H1 (cell line): ENCODE results near the gene SPTAN1. TPM values are rescaled to one million over a fixed set of nuclear protein-coding genes. Genes with fewer than 3 reads are reported as not detected.

Experiments used
- CTCF ChIA-PET: fragments of 300-600 bp; sonication (Branson Sonifier 250); formaldehyde crosslinking; loops from one replicate; lab custom pipeline; 2021; ENCODE audit not compliant: partially characterized antibody; lab: Charles Lee
- POLR2A ChIA-PET: fragments of 300-600 bp; sonication (Branson Sonifier 250); formaldehyde crosslinking; loops from one replicate; lab custom pipeline; 2021; ENCODE audit warnings: inconsistent platforms; ENCODE audit not compliant: partially characterized antibody; lab: Charles Lee
- DNase-seq, 2 experiments: peaks; one replicate each; pipeline versions ENCODE4 v3.0.0 to v3.0.0-alpha.2; 2010 to 2022; ENCODE audit warnings: low spot score in 2 of 2, low read depth in 1 of 2, mixed read lengths in 1 of 2
- FAIRE-seq: peaks from 2 replicates; lab custom pipeline; 2011; peaks lifted over from hg19 to GRCh38; lab: Jason Lieb, UNC
- H2AFZ ChIP-seq: 2 replicates; pipeline ENCODE4 v1.8.1; 2012; ENCODE audit warnings: low read length, inconsistent platforms
- H2AK5ac ChIP-seq: 2 replicates; pipeline ENCODE4 v1.6.1; 2013; ENCODE audit warnings: low read depth, low read length
- H2BK120ac ChIP-seq: replicated peaks from 2 replicates; pipeline ENCODE3; 2013; ENCODE audit warnings: low read depth, low read length, inconsistent platforms
- H2BK12ac ChIP-seq: 2 replicates; pipeline ENCODE4 v1.6.1; 2013; ENCODE audit warnings: low read depth, low read length
- H2BK15ac ChIP-seq: 2 replicates; pipeline ENCODE4 v1.6.1; 2013; ENCODE audit warnings: low read length
- H2BK20ac ChIP-seq: 2 replicates; pipeline ENCODE4 v1.6.1; 2013; ENCODE audit warnings: low read length
- H2BK5ac ChIP-seq: 2 replicates; pipeline ENCODE4 v1.6.1; 2013; ENCODE audit warnings: low read depth, low read length
- H3K14ac ChIP-seq: 2 replicates; pipeline ENCODE4 v1.6.1; 2013; ENCODE audit warnings: inconsistent platforms; ENCODE audit not compliant: insufficient read length
- H3K18ac ChIP-seq: 2 replicates; pipeline ENCODE4 v1.6.1; 2013; ENCODE audit warnings: low read length; ENCODE audit errors: extremely low read depth
- H3K23ac ChIP-seq: 2 replicates; pipeline ENCODE4 v1.6.1; 2013; ENCODE audit warnings: inconsistent platforms; ENCODE audit not compliant: insufficient read length
- H3K23me2 ChIP-seq: 2 replicates; pipeline ENCODE4 v1.6.1; 2013; ENCODE audit warnings: low read depth, low read length
- H3K27ac ChIP-seq: 2 replicates; pipeline ENCODE4 v1.6.1; 2011; ENCODE audit warnings: low read depth, low read length, inconsistent platforms
- H3K27me3 ChIP-seq, 4 experiments: replicated peaks in 1 of 4; 1 replicate in 1 of 4; 2 replicates in 3 of 4; pipeline versions ENCODE4 v1.6.1 to v1.8.1; 2011 to 2013; ENCODE audit warnings: low read length in 3 of 4, mild to moderate bottlenecking in 3 of 4, inconsistent platforms in 2 of 4, mixed read lengths in 2 of 4, moderate library complexity in 1 of 4; ENCODE audit not compliant: control insufficient read depth in 3 of 4, insufficient read depth in 3 of 4; ENCODE audit errors: extremely low read depth in 1 of 4
- H3K36me3 ChIP-seq, 4 experiments: 2 replicates each; pipeline versions ENCODE4 v1.6.1 to v1.8.1; 2011 to 2013; ENCODE audit warnings: mild to moderate bottlenecking in 4 of 4, low read length in 3 of 4, moderate library complexity in 2 of 4, control low read depth in 1 of 4, inconsistent platforms in 1 of 4; ENCODE audit not compliant: insufficient read depth in 4 of 4, control insufficient read depth in 2 of 4
- H3K4ac ChIP-seq: replicated peaks from 2 replicates; pipeline ENCODE3; 2013; ENCODE audit warnings: low read length, low read depth, mixed read lengths, inconsistent platforms; ENCODE audit not compliant: insufficient read length
- H3K4me1 ChIP-seq, 4 experiments: replicated peaks in 1 of 4; 1 replicate in 1 of 4; 2 replicates in 3 of 4; pipeline versions ENCODE4 v1.6.1 to v1.8.1; 2011 to 2013; ENCODE audit warnings: low read length in 3 of 4, inconsistent platforms in 2 of 4, mixed read lengths in 1 of 4; ENCODE audit not compliant: insufficient read depth in 4 of 4, control insufficient read depth in 3 of 4
- H3K4me2 ChIP-seq, 2 experiments: 2 replicates each; pipeline versions ENCODE4 v1.6.1 to v1.8.1; 2011 to 2013; ENCODE audit warnings: low read depth in 2 of 2, low read length in 2 of 2, control low read depth in 1 of 2, inconsistent platforms in 1 of 2, mild to moderate bottlenecking in 1 of 2; ENCODE audit not compliant: insufficient read depth in 1 of 2
- H3K4me3 ChIP-seq, 4 experiments: fragments of 200-600, 300-600 bp in 1 of 4; sonication (generic), shearing (Covaris generic), sonication (Bioruptor Twin) in 1 of 4; 2 replicates each; pipeline versions ENCODE4 v1.5.1 to v1.8.1; 2011 to 2016; ENCODE audit warnings: low read length in 4 of 4, low read depth in 3 of 4, control low read depth in 2 of 4, inconsistent platforms in 2 of 4, mild to moderate bottlenecking in 2 of 4, mixed read lengths in 1 of 4, moderate library complexity in 1 of 4; ENCODE audit not compliant: insufficient read depth in 2 of 4; ENCODE audit errors: extremely low read depth in 1 of 4
- H3K56ac ChIP-seq: replicated peaks from 2 replicates; pipeline ENCODE3; 2013; ENCODE audit warnings: low read depth, mild to moderate bottlenecking, mixed read lengths, low read length, inconsistent platforms; ENCODE audit not compliant: insufficient read length
- H3K79me1 ChIP-seq: 2 replicates; pipeline ENCODE4 v1.6.1; 2013; ENCODE audit warnings: low read depth, low read length, control low read depth
- H3K79me2 ChIP-seq, 2 experiments: 2 replicates each; pipeline versions ENCODE4 v1.6.1 to v1.8.1; 2012 to 2013; ENCODE audit warnings: low read length in 2 of 2, mild to moderate bottlenecking in 2 of 2, inconsistent platforms in 1 of 2; ENCODE audit not compliant: insufficient read depth in 2 of 2, control insufficient read depth in 1 of 2
- H3K9ac ChIP-seq, 4 experiments: replicated peaks in 1 of 4; 1 replicate in 1 of 4; 2 replicates in 3 of 4; pipeline versions ENCODE4 v1.6.1 to v1.8.1; 2011 to 2013; ENCODE audit warnings: low read depth in 3 of 4, low read length in 3 of 4, control low read depth in 2 of 4, mild to moderate bottlenecking in 2 of 4, moderate library complexity in 2 of 4, inconsistent platforms in 1 of 4; ENCODE audit errors: extremely low read depth in 1 of 4
- H3K9me3 ChIP-seq, 2 experiments: 2 replicates each; pipeline versions ENCODE4 v1.6.1 to v1.8.1; 2012 to 2013; ENCODE audit warnings: mild to moderate bottlenecking in 2 of 2, moderate library complexity in 2 of 2, control low read depth in 1 of 2, inconsistent platforms in 1 of 2, low read depth in 1 of 2, low read length in 1 of 2, mixed read lengths in 1 of 2; ENCODE audit not compliant: insufficient read depth in 2 of 2
- H4K20me1 ChIP-seq, 2 experiments: replicated peaks in 1 of 2; 2 replicates each; pipeline versions ENCODE3 to v1.8.1; 2011 to 2013; ENCODE audit warnings: inconsistent platforms in 2 of 2, low read length in 2 of 2, mild to moderate bottlenecking in 1 of 2; ENCODE audit not compliant: insufficient read depth in 2 of 2, control insufficient read depth in 1 of 2
- H4K5ac ChIP-seq: 2 replicates; pipeline ENCODE4 v1.6.1; 2013; ENCODE audit warnings: low read length, low read depth, mixed read lengths, inconsistent platforms; ENCODE audit not compliant: insufficient read length
- H4K8ac ChIP-seq: 2 replicates; pipeline ENCODE4 v1.8.0; 2013; ENCODE audit warnings: mild to moderate bottlenecking, moderate library complexity, low read length, inconsistent platforms; ENCODE audit not compliant: insufficient read depth; ENCODE audit errors: extremely low read depth
- H4K91ac ChIP-seq: replicated peaks from 2 replicates; pipeline ENCODE3; 2013; ENCODE audit warnings: low read length, mixed read lengths, inconsistent platforms; ENCODE audit not compliant: insufficient read length
- CBX8 ChIP-seq: fragments of 300-800, 300-1000 bp; sonication (generic); IDR thresholded peaks from 2 replicates; pipeline ENCODE4 v1.7.1; 2016; ENCODE audit warnings: low read depth, low read length, borderline replicate concordance
- CHD2 ChIP-seq: IDR thresholded peaks from 2 replicates; pipeline ENCODE4 v1.6.1; 2012; ENCODE audit warnings: low read length, improper control_type of control experiment
- EP300 ChIP-seq, 2 experiments: IDR thresholded peaks; 1 replicate in 1 of 2; 2 replicates in 1 of 2; pipeline ENCODE4 v1.6.1; 2011 to 2012; ENCODE audit warnings: low read depth in 2 of 2, low read length in 2 of 2, mild to moderate bottlenecking in 2 of 2, borderline replicate concordance in 1 of 2, inconsistent platforms in 1 of 2, moderate library complexity in 1 of 2
- GTF2F1 ChIP-seq: IDR thresholded peaks from 2 replicates; pipeline ENCODE4 v1.6.1; 2012; ENCODE audit warnings: low read depth, low read length, improper control_type of control experiment, borderline replicate concordance
- KDM1A ChIP-seq: fragments of 200-600, 300-600 bp; sonication (generic); IDR thresholded peaks from 2 replicates; pipeline ENCODE4 v1.7.1; 2016; ENCODE audit warnings: mild to moderate bottlenecking, low read length, borderline replicate concordance
- PHF8 ChIP-seq: fragments of 200-600 bp; sonication (generic); conservative IDR thresholded peaks from 2 replicates; pipeline ENCODE4 v1.7.1; 2012; ENCODE audit warnings: low read depth, mild to moderate bottlenecking, inconsistent platforms, low read length, moderate library complexity
- POLR2AphosphoS5 ChIP-seq: IDR thresholded peaks from 2 replicates; pipeline ENCODE4 v1.6.1; 2011; ENCODE audit warnings: low read depth, low read length
- RFX5 ChIP-seq: IDR thresholded peaks from 2 replicates; pipeline ENCODE4 v1.6.1; 2011; ENCODE audit warnings: low read depth, low read length, improper control_type of control experiment, borderline replicate concordance
- RNF2 ChIP-seq: fragments of 200-900, 300-1000 bp; sonication (generic); IDR thresholded peaks from 2 replicates; pipeline ENCODE4 v1.7.1; 2016; ENCODE audit warnings: borderline replicate concordance, low read depth, mild to moderate bottlenecking, antibody characterized with exemption, low read length; ENCODE audit not compliant: poor library complexity, severe bottlenecking; ENCODE audit errors: missing control alignments
- RXRA ChIP-seq: IDR thresholded peaks from 2 replicates; pipeline ENCODE4 v1.6.1; 2011; ENCODE audit warnings: low read depth, mild to moderate bottlenecking, low read length, moderate library complexity; ENCODE audit not compliant: insufficient read depth
- SP4 ChIP-seq: IDR thresholded peaks from 2 replicates; pipeline ENCODE4 v1.6.1; 2012; ENCODE audit warnings: low read length, inconsistent platforms
- SRF ChIP-seq: IDR thresholded peaks from 2 replicates; pipeline ENCODE4 v1.6.1; 2011; ENCODE audit warnings: mild to moderate bottlenecking, low read depth, low read length, moderate library complexity
- YY1 ChIP-seq: IDR thresholded peaks from 2 replicates; pipeline ENCODE4 v1.6.1; 2011; ENCODE audit warnings: low read depth, mild to moderate bottlenecking, low read length
- whole genome bisulfite sequencing, 2 experiments: shearing (Covaris generic) in 1 of 2; methylation state at CpG; one replicate each; pipeline versions ENCODE4 v1.1.6 to v1.1.7; 2013 to 2015; ENCODE audit warnings: low lambda C conversion rate in 2 of 2, mixed read lengths in 2 of 2, inconsistent platforms in 1 of 2, low coverage in 1 of 2, missing lambda C conversion rate in 1 of 2; ENCODE audit not compliant: insufficient replicate concordance in 2 of 2, insufficient coverage in 1 of 2, insufficient read length in 1 of 2; ENCODE audit errors: extremely low coverage in 1 of 2, missing lambda C conversion rate in 1 of 2; 5-methylcytosine and 5-hydroxymethylcytosine counted together
- polyA plus RNA-seq, 7 experiments: library from polyadenylated mRNA; depleted of rRNA in 3 of 7; stranded (reverse) in 5 of 7; unstranded in 2 of 7; fragments of >200 nt in 5 of 7; fragments of 200-250 nt in 2 of 7; gene quantifications; 1 replicate in 5 of 7; 2 replicates in 1 of 7; 4 replicates in 1 of 7; pipeline versions ENCODE4 v1.2.1 to v1.2.3, GENCODE V29; 2011 to 2013; ENCODE audit warnings: missing spikeins in 2 of 7, mixed read lengths in 2 of 7
- total RNA-seq: library from RNA; stranded (reverse); fragmentation: NEBNext Ultra II Directional; extraction: Animal tissue kit (Norgen Biotek cat#: 25700); gene quantifications from 2 replicates; pipeline ENCODE4 v1.2.1, GENCODE V29; 2021
- TF ChIP-seq, protein P1 (sequence below): IDR thresholded peaks from 2 replicates; pipeline ENCODE4 v1.6.1; 2011; ENCODE audit warnings: low read depth, mild to moderate bottlenecking, low read length; ENCODE audit not compliant: insufficient read depth

Gene SPTAN1
- total and polyA plus RNA-seq, 2 of the 8 experiments (the other 6 are each of a cell fraction or from before 2014, with no cell fraction given) = 182 to 216 TPM

DNA sequence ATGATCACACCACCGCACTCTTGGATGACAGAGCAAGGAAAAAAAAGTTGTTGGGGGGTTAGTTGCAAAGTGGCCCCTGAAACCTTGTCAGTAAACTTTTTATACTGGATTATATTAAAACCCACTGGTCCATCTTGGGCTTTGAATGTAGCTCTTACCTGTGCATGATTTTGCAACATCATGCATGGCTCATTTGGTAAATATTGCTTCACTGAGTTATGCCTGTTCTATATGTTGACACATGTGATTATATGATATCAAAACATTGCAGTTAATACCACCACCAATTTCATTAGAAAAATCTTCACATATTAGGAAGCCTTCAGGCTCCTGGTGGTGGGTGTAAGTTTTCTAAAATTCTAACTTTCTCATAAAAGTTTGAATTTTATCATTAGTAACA is 62.3 kb downstream of the SPTAN1 start:
- Histone ChIP-seq H3K56ac (no peak overlapping the region), H3K23me2 (no peaks in the 10 kb centered on the region), H2BK12ac (no peak overlapping the region), H2AK5ac (no peak overlapping the region), H2AFZ (no peak overlapping the region), H2BK15ac (no peak overlapping the region), H4K8ac (no peak overlapping the region), H3K36me3 (peaks cover 39 to 77% (median 67%) of the 10 kb centered on the region in 4 experiments), H3K79me1 (no peaks in the 10 kb centered on the region), H3K14ac (no peak overlapping the region), H3K18ac (no peak overlapping the region), H3K9me3 (no peaks in the 10 kb centered on the region), H4K5ac (no peak overlapping the region), H3K9ac (no peak overlapping the region), H3K4ac (no peak overlapping the region), H3K4me3 (no peak overlapping the region), H4K20me1 (peaks cover 2 to 4% of the 10 kb centered on the region in 2 experiments), H3K4me2 (no peak overlapping the region), H2BK120ac (no peak overlapping the region), H2BK5ac (no peak overlapping the region), H3K4me1 (no peaks in the 10 kb centered on the region), H2BK20ac (no peak overlapping the region), H4K91ac (no peak overlapping the region), H3K23ac (no peak overlapping the region), H3K27me3 (no peaks in the 10 kb centered on the region), H3K27ac (no peak overlapping the region), H3K79me2 (no peaks in the 10 kb centered on the region)
- CTCF ChIA-PET = interaction anchor here (1.5 kb wide), 1 partner anchor 11 kb away, joined by 3 read pairs; no protein-coding TSS in a partner anchor
- no peak for DNase-seq
- POLR2A ChIA-PET = no interaction called here
- 94% methylated on average over 1 of the region's 1 CpG; no CpG with 5 or more reads in 1 of the 2 experiments for WGBS, 2 experiments
- no peak for FAIRE-seq
- TF ChIP-seq CBX8 (no peak), SP4 (no peak), GTF2F1 (no peak), RXRA (no peak), SRF (no peak), RNF2 (no peak), PHF8 (no peak), EP300 (IDR thresholded peaks at IDR 0.05; ENCODE audit: borderline replicate concordance in 1 of 2, low read depth in 2 of 2, low read length in 2 of 2) (no peak), RFX5 (no peak), YY1 (no peak), CHD2 (no peak), POLR2AphosphoS5 (no peak), KDM1A (no peak)
- TF ChIP-seq, protein P1, sequence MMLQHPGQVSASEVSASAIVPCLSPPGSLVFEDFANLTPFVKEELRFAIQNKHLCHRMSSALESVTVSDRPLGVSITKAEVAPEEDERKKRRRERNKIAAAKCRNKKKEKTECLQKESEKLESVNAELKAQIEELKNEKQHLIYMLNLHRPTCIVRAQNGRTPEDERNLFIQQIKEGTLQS = no peak
